Measurements from ENCODE around the gene XPOT. TPM values are rescaled to one million over a fixed set of nuclear protein-coding genes. Genes with fewer than 3 reads are reported as not detected.
A peak's percentile ranks its signal among the peaks of the same experiment; 100 is the strongest.

XPOT gene
- total RNA-seq, 2 donors from 2014 or later, result 27.7 to 45.7 TPM

DNA sequence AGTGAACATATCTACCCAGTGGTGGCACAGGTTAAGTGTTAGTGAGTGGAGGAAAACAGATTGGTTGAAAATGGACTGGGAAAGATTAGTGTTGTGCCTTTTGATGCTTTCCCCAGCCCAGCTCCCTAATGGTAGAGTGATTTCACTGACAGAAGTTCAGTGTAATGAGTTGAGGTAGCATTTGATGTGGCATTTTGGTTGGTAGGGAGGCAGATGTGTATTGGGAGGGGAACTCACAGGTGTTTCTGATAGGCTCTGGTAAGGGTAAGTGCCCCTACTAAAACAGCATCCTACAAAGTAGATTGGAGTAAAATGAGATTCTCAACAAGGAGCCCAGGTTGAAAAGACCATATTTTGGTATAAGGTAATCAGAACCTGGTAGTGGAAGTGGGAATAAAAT, 51.9 kb downstream of the XPOT start:
- no peak for ATAC-seq
- no peaks in the 10 kb centered on the region for H3K9me3 ChIP-seq
- no peak for TF ChIP-seq POLR2A (IDR thresholded peaks at IDR 0.05)
- TF ChIP-seq, protein P1, sequence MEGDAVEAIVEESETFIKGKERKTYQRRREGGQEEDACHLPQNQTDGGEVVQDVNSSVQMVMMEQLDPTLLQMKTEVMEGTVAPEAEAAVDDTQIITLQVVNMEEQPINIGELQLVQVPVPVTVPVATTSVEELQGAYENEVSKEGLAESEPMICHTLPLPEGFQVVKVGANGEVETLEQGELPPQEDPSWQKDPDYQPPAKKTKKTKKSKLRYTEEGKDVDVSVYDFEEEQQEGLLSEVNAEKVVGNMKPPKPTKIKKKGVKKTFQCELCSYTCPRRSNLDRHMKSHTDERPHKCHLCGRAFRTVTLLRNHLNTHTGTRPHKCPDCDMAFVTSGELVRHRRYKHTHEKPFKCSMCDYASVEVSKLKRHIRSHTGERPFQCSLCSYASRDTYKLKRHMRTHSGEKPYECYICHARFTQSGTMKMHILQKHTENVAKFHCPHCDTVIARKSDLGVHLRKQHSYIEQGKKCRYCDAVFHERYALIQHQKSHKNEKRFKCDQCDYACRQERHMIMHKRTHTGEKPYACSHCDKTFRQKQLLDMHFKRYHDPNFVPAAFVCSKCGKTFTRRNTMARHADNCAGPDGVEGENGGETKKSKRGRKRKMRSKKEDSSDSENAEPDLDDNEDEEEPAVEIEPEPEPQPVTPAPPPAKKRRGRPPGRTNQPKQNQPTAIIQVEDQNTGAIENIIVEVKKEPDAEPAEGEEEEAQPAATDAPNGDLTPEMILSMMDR (IDR thresholded peaks at IDR 0.05), result no peak
- peaks cover 12% of the 10 kb centered on the region for H3K4me1 ChIP-seq
- no peaks in the 10 kb centered on the region for H3K36me3 ChIP-seq (replicated peaks in 1 of 2; ENCODE audit: insufficient read depth in 1 of 2, low read depth in 2 of 2)
- H3K27me3 ChIP-seq, result no peaks in the 10 kb centered on the region
- DNase-seq, result no peak
- no peak overlapping the region for H3K4me3 ChIP-seq
- intact Hi-C loops (cut with DNase I), result no loop called here
- H3K27ac ChIP-seq, result no peak overlapping the region

DNA sequence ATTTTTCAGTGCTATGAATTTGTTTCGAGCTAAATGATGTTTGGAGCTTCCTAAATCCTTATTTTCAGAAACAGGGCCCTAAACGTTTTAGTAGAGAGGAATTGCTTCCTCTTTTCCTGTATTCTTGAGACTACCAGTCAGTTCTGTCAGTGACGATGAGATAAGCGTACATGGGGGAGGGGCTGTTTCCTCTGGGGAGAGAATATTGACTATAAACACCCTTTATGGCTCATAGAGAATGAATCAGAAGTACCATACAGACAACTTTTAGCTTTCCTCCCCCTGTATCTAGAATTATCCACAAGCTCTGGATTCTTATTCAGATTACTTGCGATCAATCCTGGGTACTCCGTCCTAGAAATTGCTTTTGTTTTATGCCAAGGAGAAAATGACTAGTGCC, 52.8 kb downstream of the XPOT start:
- WGBS, 2 donors, result 51 to 70% methylated on average over 6 of the region's 6 CpGs
- no peak for DNase-seq
- H3K4me1 ChIP-seq, result peaks cover 9% of the 10 kb centered on the region
- no peaks in the 10 kb centered on the region for H3K36me3 ChIP-seq (replicated peaks in 1 of 2; ENCODE audit: insufficient read depth in 1 of 2, low read depth in 2 of 2)
- no peaks in the 10 kb centered on the region for H3K9me3 ChIP-seq
- intact Hi-C loops (cut with DNase I), result no loop called here
- H3K27ac ChIP-seq, result no peak overlapping the region
- no peak for ATAC-seq
- no peaks in the 10 kb centered on the region for H3K27me3 ChIP-seq
- H3K4me3 ChIP-seq, result no peak overlapping the region
- no peak for TF ChIP-seq POLR2A (IDR thresholded peaks at IDR 0.05)
- TF ChIP-seq, protein P1 (IDR thresholded peaks at IDR 0.05), result no peak

DNA sequence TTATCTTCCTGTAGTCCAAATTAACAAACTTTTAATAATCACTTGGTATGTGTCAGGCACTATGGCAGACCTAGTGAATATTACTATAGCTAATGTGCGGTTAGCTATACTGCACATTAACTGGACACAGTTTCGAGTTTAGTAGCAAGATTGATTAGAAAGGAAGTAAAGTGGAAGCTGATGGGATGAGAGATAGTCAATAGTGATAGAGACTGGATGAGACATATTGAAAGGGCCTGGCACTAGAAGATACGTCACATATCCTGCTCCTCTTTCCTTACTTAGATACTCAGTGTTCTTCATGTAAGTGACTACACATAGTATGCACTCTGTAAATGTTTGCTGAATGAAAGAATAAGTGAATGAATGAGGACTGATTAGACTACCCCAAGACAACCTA, 53.3 kb downstream of the XPOT start:
- intact Hi-C loops (cut with DNase I), result no loop called here
- Histone ChIP-seq H3K27ac (no peak overlapping the region), H3K9me3 (no peaks in the 10 kb centered on the region), H3K4me1 (peaks cover 9% of the 10 kb centered on the region), H3K27me3 (no peaks in the 10 kb centered on the region), H3K36me3 (replicated peaks in 1 of 2; ENCODE audit: insufficient read depth in 1 of 2, low read depth in 2 of 2) (no peaks in the 10 kb centered on the region), H3K4me3 (no peak overlapping the region)
- DNase-seq (no peak), ATAC-seq (no peak)
- no peak for TF ChIP-seq POLR2A (IDR thresholded peaks at IDR 0.05)
- TF ChIP-seq, protein P1 (IDR thresholded peaks at IDR 0.05), result no peak
- WGBS, 2 donors, result 82 to 86% methylated on average over 3 of the region's 3 CpGs

DNA sequence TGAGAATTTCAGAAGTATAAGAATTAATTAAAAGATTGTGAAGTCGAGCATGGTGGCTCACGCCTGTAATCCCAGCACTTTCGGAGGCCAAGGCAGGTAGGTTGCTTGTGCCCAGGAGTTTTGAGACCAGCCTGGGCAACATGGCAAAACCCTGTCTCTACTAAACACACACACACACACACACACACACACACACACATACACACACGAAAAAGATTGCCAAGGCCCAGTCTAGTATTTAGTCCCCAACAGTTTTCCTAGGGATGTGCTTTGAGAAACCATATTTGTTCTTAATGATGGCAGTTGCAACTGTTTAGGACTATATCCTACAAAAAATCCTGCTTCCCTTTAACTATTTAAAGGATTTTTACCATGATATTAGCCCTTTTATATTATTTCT, 53.7 kb downstream of the XPOT start:
- no peak for ATAC-seq
- Histone ChIP-seq H3K27me3 (no peaks in the 10 kb centered on the region), H3K4me1 (peaks cover 9% of the 10 kb centered on the region), H3K9me3 (no peaks in the 10 kb centered on the region), H3K27ac (no peak overlapping the region), H3K36me3 (replicated peaks in 1 of 2; ENCODE audit: insufficient read depth in 1 of 2, low read depth in 2 of 2) (no peaks in the 10 kb centered on the region), H3K4me3 (no peak overlapping the region)
- TF ChIP-seq, protein P1 (IDR thresholded peaks at IDR 0.05), result no peak
- no peak for TF ChIP-seq POLR2A (IDR thresholded peaks at IDR 0.05)
- DNase-seq, result no peak
- intact Hi-C loops (cut with DNase I), result no loop called here
- WGBS, 2 donors, result 70 to 82% methylated on average over 4 of the region's 4 CpGs

DNA sequence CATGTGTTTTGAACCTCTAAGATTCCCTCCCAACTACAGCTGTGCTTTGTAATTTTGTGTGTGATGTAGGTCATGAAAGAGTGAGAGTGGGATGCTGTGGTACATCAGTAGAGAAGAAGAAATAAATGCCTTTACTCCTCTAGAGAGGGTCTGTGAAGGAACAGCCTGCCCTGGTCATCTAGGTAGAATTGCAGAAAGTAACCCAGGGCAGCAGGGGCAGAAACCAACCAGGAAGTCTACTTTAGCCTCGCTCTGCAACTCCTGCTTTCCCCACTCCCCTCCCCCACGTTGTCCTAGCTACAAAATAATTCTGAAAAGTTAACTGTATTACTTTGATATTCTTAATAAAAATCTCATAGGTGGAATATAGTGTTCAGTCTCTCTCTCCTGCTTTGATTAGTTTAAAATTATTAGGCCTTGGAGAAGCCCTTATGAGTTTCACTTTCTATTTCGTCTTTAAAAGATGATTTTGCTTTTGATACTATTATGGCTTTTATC, 55.3 kb downstream of the XPOT start:
- Histone ChIP-seq H3K4me1 (peaks cover 9% of the 10 kb centered on the region), H3K27me3 (no peaks in the 10 kb centered on the region), H3K9me3 (no peaks in the 10 kb centered on the region), H3K4me3 (no peak overlapping the region), H3K36me3 (replicated peaks in 1 of 2; ENCODE audit: insufficient read depth in 1 of 2, low read depth in 2 of 2) (peaks cover 0 to under 1% of the 10 kb centered on the region in 2 donors), H3K27ac (peak overlapping the region in 2 of 4 donors; percentile 4 to 38)
- WGBS, 2 donors, result 37 to 46% methylated on average over 3 of the region's 3 CpGs
- intact Hi-C loops (cut with DNase I), result no loop called here
- DNase-seq, result peak in 1 of 4 donors; percentile 19
- peak; percentile 35 for ATAC-seq
- TF ChIP-seq POLR2A (IDR thresholded peaks at IDR 0.05), result no peak
- TF ChIP-seq, protein P1 (IDR thresholded peaks at IDR 0.05), result no peak

Measured in body of pancreas (tissue), 4 donors.